Esophagus muscularis mucosa (tissue), 4 donors: ENCODE data around the gene PPP1R3D.

ENCODE experiments used
- CTCF ChIP-seq, 3 experiments: fragments of 200-600 bp in 2 of 3; fragments of 450-650 bp in 1 of 3; sonication (generic) in 2 of 3; IDR thresholded peaks; one replicate each; pipeline ENCODE4 v1.5.1; 2017 to 2019; ENCODE audit warnings: antibody characterized with exemption in 3 of 3, mild to moderate bottlenecking in 2 of 3, moderate library complexity in 1 of 3
- EP300 ChIP-seq: sonication (generic); formaldehyde crosslinking; IDR thresholded peaks from one replicate; pipeline ENCODE4 v1.6.1; 2017; ENCODE audit warnings: antibody characterized with exemption
- POLR2AphosphoS5 ChIP-seq, 2 donors: sonication (generic); formaldehyde crosslinking; IDR thresholded peaks; one replicate each; pipeline ENCODE4 v1.6.1; 2017; ENCODE audit warnings: antibody characterized with exemption in 2 of 2

- TF ChIP-seq CTCF (IDR thresholded peaks at IDR 0.05) (no peak), POLR2AphosphoS5 (IDR thresholded peaks at IDR 0.05) (no peak), EP300 (no peak)
Observed at GRCh38 chr20:59939052-59939878, 840 bp downstream of the PPP1R3D start.
